ENCODE measurements around the gene UTP18. TPM values are rescaled to one million over a fixed set of nuclear protein-coding genes. Genes with fewer than 3 reads are reported as not detected.

The UTP18 gene
- total and polyA plus RNA-seq, 10 of the 15 experiments (the other 5 are each of a cell fraction or from before 2014, with no cell fraction given) = 31.0 to 111 (median 58.8) TPM

DNA sequence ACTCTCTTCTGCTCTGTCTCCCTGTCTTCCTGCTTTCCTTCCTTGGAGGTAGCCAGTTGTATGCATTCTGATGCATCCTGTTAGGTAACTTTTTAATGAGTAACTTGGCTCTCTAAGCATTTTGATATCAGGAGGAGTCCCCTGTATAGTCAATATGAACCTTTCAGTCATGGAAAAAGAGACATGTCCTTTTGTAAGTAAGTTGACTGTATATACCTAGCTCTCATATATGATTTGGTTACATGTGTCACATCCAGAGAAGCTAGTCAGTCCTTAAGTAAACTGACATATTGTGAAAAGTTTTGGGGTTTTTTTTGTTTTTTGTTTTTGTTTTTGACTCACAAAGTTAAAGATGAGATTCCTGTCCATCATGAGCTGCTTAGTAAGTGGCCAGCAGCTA is 18.8 kb downstream of the UTP18 start:
- BruUV-seq (replicated peaks) = no TSS peak
- Histone ChIP-seq H3K4me3 (no peak overlapping the region), H2AFZ (ENCODE audit: control insufficient read depth, low read depth, low read length) (no peak overlapping the region), H3K27me3 (replicated peaks in 1 of 2; ENCODE audit: control insufficient read depth in 2 of 2, insufficient read depth in 2 of 2, low read length in 1 of 2) (no peaks in the 10 kb centered on the region), H3K9me3 (replicated peaks; ENCODE audit: control insufficient read depth, insufficient read depth, low read length) (no peaks in the 10 kb centered on the region), H3K9ac (ENCODE audit: control insufficient read depth, insufficient read depth, low read length) (no peak overlapping the region), H3K79me2 (ENCODE audit: control insufficient read depth, insufficient read depth, low read length) (no peaks in the 10 kb centered on the region), H3K27ac (ENCODE audit: control insufficient read depth, insufficient read depth) (no peak overlapping the region), H3K4me2 (ENCODE audit: control insufficient read depth, insufficient read depth) (no peak overlapping the region), H3K36me3 (ENCODE audit: control insufficient read depth in 2 of 2, insufficient read depth in 2 of 2, low read length in 1 of 2) (peaks cover 9 to 43% of the 10 kb centered on the region in 2 experiments), H3K4me1 (ENCODE audit: control insufficient read depth, insufficient read depth, low read length) (no peaks in the 10 kb centered on the region), H4K20me1 (ENCODE audit: control insufficient read depth, insufficient read depth) (no peaks in the 10 kb centered on the region)
- intact Hi-C loops (cut with micrococcal nuclease; ENCODE audit: unreplicated experiment) = no loop called here
- in situ Hi-C loops (cut with MboI) = no loop called here
- DNase-seq (ENCODE audit: low read depth, low spot score) (no peak), FAIRE-seq (no peak), ATAC-seq (no peak)
- CTCF ChIA-PET = interaction anchor here (1.0 kb wide), 1 partner anchor 9 kb away, joined by 3 read pairs; no protein-coding TSS in a partner anchor
- SMC1A ChIA-PET (ENCODE audit: uncharacterized antibody, unreplicated experiment) = no interaction called here
- POLR2A ChIA-PET = interaction anchor here (0.6 kb wide), 1 partner anchor 423 kb away, joined by 3 read pairs; no protein-coding TSS in a partner anchor
- RAD21 ChIA-PET (ENCODE audit: unreplicated experiment) = no interaction called here
- TF ChIP-seq TCF7 (IDR thresholded peaks at IDR 0.05; ENCODE audit: borderline replicate concordance) = no peak
- TF ChIP-seq BRCA1 (IDR thresholded peaks at IDR 0.05; ENCODE audit: low read depth, low read length) = no peak
- TF ChIP-seq, protein P1, sequence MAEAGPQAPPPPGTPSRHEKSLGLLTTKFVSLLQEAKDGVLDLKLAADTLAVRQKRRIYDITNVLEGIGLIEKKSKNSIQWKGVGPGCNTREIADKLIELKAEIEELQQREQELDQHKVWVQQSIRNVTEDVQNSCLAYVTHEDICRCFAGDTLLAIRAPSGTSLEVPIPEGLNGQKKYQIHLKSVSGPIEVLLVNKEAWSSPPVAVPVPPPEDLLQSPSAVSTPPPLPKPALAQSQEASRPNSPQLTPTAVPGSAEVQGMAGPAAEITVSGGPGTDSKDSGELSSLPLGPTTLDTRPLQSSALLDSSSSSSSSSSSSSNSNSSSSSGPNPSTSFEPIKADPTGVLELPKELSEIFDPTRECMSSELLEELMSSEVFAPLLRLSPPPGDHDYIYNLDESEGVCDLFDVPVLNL (IDR thresholded peaks at IDR 0.05; ENCODE audit: low read depth, low read length) = no peak
- no peak for TF ChIP-seq ATF7 (IDR thresholded peaks at IDR 0.05; ENCODE audit: low read depth)
- TF ChIP-seq HCFC1 (IDR thresholded peaks at IDR 0.05; ENCODE audit: low read length) = no peak
- TF ChIP-seq YY1 (IDR thresholded peaks at IDR 0.05; ENCODE audit: low read depth, low read length) = no peak
- no peak for TF ChIP-seq ZNF622 (IDR thresholded peaks at IDR 0.05)
- TF ChIP-seq CREB1 (IDR thresholded peaks at IDR 0.05; ENCODE audit: low read depth) = no peak
- TF ChIP-seq RFX5 (IDR thresholded peaks at IDR 0.05; ENCODE audit: low read depth, low read length) = no peak
- TF ChIP-seq STAT1 (conservative IDR thresholded peaks at IDR 0.05) = no peak
- TF ChIP-seq NR2C2 (IDR thresholded peaks at IDR 0.05; ENCODE audit: borderline replicate concordance, control insufficient read depth, insufficient read length, low read depth) = no peak
- TF ChIP-seq WRNIP1 (IDR thresholded peaks at IDR 0.05; ENCODE audit: borderline replicate concordance, low read depth, low read length) = no peak
- TF ChIP-seq, protein P2, sequence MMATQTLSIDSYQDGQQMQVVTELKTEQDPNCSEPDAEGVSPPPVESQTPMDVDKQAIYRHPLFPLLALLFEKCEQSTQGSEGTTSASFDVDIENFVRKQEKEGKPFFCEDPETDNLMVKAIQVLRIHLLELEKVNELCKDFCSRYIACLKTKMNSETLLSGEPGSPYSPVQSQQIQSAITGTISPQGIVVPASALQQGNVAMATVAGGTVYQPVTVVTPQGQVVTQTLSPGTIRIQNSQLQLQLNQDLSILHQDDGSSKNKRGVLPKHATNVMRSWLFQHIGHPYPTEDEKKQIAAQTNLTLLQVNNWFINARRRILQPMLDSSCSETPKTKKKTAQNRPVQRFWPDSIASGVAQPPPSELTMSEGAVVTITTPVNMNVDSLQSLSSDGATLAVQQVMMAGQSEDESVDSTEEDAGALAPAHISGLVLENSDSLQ (IDR thresholded peaks at IDR 0.05) = no peak
- TF ChIP-seq, protein P3, sequence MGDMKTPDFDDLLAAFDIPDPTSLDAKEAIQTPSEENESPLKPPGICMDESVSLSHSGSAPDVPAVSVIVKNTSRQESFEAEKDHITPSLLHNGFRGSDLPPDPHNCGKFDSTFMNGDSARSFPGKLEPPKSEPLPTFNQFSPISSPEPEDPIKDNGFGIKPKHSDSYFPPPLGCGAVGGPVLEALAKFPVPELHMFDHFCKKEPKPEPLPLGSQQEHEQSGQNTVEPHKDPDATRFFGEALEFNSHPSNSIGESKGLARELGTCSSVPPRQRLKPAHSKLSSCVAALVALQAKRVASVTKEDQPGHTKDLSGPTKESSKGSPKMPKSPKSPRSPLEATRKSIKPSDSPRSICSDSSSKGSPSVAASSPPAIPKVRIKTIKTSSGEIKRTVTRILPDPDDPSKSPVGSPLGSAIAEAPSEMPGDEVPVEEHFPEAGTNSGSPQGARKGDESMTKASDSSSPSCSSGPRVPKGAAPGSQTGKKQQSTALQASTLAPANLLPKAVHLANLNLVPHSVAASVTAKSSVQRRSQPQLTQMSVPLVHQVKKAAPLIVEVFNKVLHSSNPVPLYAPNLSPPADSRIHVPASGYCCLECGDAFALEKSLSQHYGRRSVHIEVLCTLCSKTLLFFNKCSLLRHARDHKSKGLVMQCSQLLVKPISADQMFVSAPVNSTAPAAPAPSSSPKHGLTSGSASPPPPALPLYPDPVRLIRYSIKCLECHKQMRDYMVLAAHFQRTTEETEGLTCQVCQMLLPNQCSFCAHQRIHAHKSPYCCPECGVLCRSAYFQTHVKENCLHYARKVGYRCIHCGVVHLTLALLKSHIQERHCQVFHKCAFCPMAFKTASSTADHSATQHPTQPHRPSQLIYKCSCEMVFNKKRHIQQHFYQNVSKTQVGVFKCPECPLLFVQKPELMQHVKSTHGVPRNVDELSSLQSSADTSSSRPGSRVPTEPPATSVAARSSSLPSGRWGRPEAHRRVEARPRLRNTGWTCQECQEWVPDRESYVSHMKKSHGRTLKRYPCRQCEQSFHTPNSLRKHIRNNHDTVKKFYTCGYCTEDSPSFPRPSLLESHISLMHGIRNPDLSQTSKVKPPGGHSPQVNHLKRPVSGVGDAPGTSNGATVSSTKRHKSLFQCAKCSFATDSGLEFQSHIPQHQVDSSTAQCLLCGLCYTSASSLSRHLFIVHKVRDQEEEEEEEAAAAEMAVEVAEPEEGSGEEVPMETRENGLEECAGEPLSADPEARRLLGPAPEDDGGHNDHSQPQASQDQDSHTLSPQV (IDR thresholded peaks at IDR 0.05) = no peak
- no peak for TF ChIP-seq RAD51 (IDR thresholded peaks at IDR 0.05)
- TF ChIP-seq, protein P4, sequence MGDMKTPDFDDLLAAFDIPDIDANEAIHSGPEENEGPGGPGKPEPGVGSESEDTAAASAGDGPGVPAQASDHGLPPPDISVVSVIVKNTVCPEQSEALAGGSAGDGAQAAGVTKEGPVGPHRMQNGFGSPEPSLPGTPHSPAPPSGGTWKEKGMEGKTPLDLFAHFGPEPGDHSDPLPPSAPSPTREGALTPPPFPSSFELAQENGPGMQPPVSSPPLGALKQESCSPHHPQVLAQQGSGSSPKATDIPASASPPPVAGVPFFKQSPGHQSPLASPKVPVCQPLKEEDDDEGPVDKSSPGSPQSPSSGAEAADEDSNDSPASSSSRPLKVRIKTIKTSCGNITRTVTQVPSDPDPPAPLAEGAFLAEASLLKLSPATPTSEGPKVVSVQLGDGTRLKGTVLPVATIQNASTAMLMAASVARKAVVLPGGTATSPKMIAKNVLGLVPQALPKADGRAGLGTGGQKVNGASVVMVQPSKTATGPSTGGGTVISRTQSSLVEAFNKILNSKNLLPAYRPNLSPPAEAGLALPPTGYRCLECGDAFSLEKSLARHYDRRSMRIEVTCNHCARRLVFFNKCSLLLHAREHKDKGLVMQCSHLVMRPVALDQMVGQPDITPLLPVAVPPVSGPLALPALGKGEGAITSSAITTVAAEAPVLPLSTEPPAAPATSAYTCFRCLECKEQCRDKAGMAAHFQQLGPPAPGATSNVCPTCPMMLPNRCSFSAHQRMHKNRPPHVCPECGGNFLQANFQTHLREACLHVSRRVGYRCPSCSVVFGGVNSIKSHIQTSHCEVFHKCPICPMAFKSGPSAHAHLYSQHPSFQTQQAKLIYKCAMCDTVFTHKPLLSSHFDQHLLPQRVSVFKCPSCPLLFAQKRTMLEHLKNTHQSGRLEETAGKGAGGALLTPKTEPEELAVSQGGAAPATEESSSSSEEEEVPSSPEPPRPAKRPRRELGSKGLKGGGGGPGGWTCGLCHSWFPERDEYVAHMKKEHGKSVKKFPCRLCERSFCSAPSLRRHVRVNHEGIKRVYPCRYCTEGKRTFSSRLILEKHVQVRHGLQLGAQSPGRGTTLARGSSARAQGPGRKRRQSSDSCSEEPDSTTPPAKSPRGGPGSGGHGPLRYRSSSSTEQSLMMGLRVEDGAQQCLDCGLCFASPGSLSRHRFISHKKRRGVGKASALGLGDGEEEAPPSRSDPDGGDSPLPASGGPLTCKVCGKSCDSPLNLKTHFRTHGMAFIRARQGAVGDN (IDR thresholded peaks at IDR 0.05) = no peak
- TF ChIP-seq FOS (IDR thresholded peaks at IDR 0.05; ENCODE audit: borderline replicate concordance, extremely low read depth, insufficient read length) = no peak

Data from GM12878 (cell line).